Endothelial cell of umbilical vein (primary cell): Measurements from ENCODE around the gene NLRP4. TPM values are rescaled to one million over a fixed set of nuclear protein-coding genes. Genes with fewer than 3 reads are reported as not detected.

Source experiments
- Bru-seq: library from RNA; stranded (reverse); fragments of 400-500 nt; gene quantifications from one replicate; lab custom pipeline; 2021; lab: Mats Ljungman, UMichigan
- BruChase-seq, 2 experiments: library from RNA; stranded (reverse); fragments of 400-500 nt; gene quantifications; one replicate each; lab custom pipeline; 2021; lab: Mats Ljungman, UMichigan
- BruUV-seq: library from RNA; stranded (reverse); fragments of 400-500 nt; replicated peaks from 2 replicates; lab custom pipeline; 2021; lab: Mats Ljungman, UMichigan
- CTCF ChIA-PET: fragments of 300-600, 350-600 bp; sonication (Branson Sonifier 250); formaldehyde crosslinking; loops from one replicate; lab custom pipeline; 2021; ENCODE audit warnings: antibody characterized with exemption, inconsistent platforms; lab: Charles Lee
- POLR2A ChIA-PET: fragments of 300-600, 350-600 bp; sonication (Branson Sonifier 250); formaldehyde crosslinking; loops from one replicate; lab custom pipeline; 2021; ENCODE audit warnings: antibody characterized with exemption, inconsistent platforms; lab: Charles Lee
- DNase-seq: peaks from one replicate; pipeline ENCODE4 v3.0.0-alpha.2; 2011; ENCODE audit warnings: low read depth, low spot score
- FAIRE-seq: peaks from 2 replicates; lab custom pipeline; 2011; peaks lifted over from hg19 to GRCh38; lab: Jason Lieb, UNC
- H2AFZ ChIP-seq: 2 replicates; pipeline ENCODE4 v1.6.0; 2012; ENCODE audit warnings: low read depth, low read length, control low read depth, inconsistent platforms
- H3K27ac ChIP-seq: 2 replicates; pipeline ENCODE4 v1.5.1; 2011; ENCODE audit warnings: low read depth, mild to moderate bottlenecking, control low read depth, low read length, moderate library complexity; ENCODE audit not compliant: insufficient read depth
- H3K27me3 ChIP-seq, 2 experiments: 2 replicates each; pipeline versions ENCODE4 v1.6.0 to v1.6.1; 2011; ENCODE audit warnings: low read length in 2 of 2, mixed read lengths in 1 of 2; ENCODE audit not compliant: control insufficient read depth in 2 of 2, insufficient read depth in 2 of 2
- H3K36me3 ChIP-seq, 2 experiments: 2 replicates in 1 of 2; 3 replicates in 1 of 2; pipeline ENCODE4 v1.5.1; 2011; ENCODE audit warnings: low read length in 2 of 2, mild to moderate bottlenecking in 1 of 2, moderate library complexity in 1 of 2; ENCODE audit not compliant: control insufficient read depth in 2 of 2, insufficient read depth in 2 of 2; ENCODE audit errors: extremely low read depth in 1 of 2
- H3K4me1 ChIP-seq: 3 replicates; pipeline ENCODE4 v1.5.1; 2011; ENCODE audit warnings: mild to moderate bottlenecking, low read length; ENCODE audit not compliant: control insufficient read depth, insufficient read depth; ENCODE audit errors: extremely low read depth
- H3K4me2 ChIP-seq: 2 replicates; pipeline ENCODE4 v1.6.1; 2011; ENCODE audit warnings: low read length, control low read depth, mixed read lengths; ENCODE audit not compliant: insufficient read depth
- H3K4me3 ChIP-seq, 3 experiments: fragments of 200-600 bp in 1 of 3; sonication (generic), shearing (Covaris generic) in 1 of 3; replicated peaks in 1 of 3; 2 replicates each; pipeline ENCODE4 v1.5.1; 2011 to 2016; ENCODE audit warnings: control low read depth in 3 of 3, low read length in 3 of 3, mild to moderate bottlenecking in 2 of 3, inconsistent platforms in 1 of 3, low read depth in 1 of 3, moderate library complexity in 1 of 3; ENCODE audit not compliant: insufficient read depth in 1 of 3
- H3K79me2 ChIP-seq: 2 replicates; pipeline ENCODE4 v1.6.0; 2012; ENCODE audit warnings: low read length, inconsistent platforms; ENCODE audit not compliant: control insufficient read depth, insufficient read depth
- H3K9ac ChIP-seq: replicated peaks from 2 replicates; pipeline ENCODE3; 2011; ENCODE audit warnings: low read length, control low read depth; ENCODE audit not compliant: insufficient read depth; ENCODE audit errors: extremely low read depth
- H3K9me1 ChIP-seq: replicated peaks from 3 replicates; pipeline ENCODE4 v1.6.0; 2011; ENCODE audit warnings: mild to moderate bottlenecking, low read length; ENCODE audit not compliant: control insufficient read depth, insufficient read depth; ENCODE audit errors: extremely low read depth
- H3K9me3 ChIP-seq: replicated peaks from 2 replicates; pipeline ENCODE4 v1.5.1; 2012; ENCODE audit warnings: low read length, inconsistent platforms; ENCODE audit not compliant: control insufficient read depth, insufficient read depth
- H4K20me1 ChIP-seq: replicated peaks from 2 replicates; pipeline ENCODE3; 2011; ENCODE audit warnings: mild to moderate bottlenecking, low read length; ENCODE audit not compliant: control insufficient read depth, insufficient read depth; ENCODE audit errors: extremely low read depth
- CTCF ChIP-seq, 2 donors: IDR thresholded peaks; 1 replicate in 1 of 2; 2 replicates in 1 of 2; pipeline ENCODE4 v1.5.1; 2011; ENCODE audit warnings: low read length in 2 of 2, mild to moderate bottlenecking in 2 of 2, moderate library complexity in 2 of 2, control low read depth in 1 of 2, inconsistent platforms in 1 of 2, low read depth in 1 of 2; ENCODE audit not compliant: insufficient read depth in 1 of 2; ENCODE audit errors: extremely low read depth in 1 of 2
- EZH2 ChIP-seq: IDR thresholded peaks from 2 replicates; pipeline ENCODE4 v1.6.1; 2012; ENCODE audit warnings: borderline replicate concordance, low read depth, mild to moderate bottlenecking, moderate library complexity, low read length, inconsistent platforms; ENCODE audit not compliant: severe bottlenecking
- FOS ChIP-seq: IDR thresholded peaks from 2 replicates; pipeline ENCODE4 v1.6.1; 2011; ENCODE audit warnings: mild to moderate bottlenecking, low read length, moderate library complexity, borderline replicate concordance; ENCODE audit not compliant: insufficient read depth
- GATA2 ChIP-seq: IDR thresholded peaks from 2 replicates; pipeline ENCODE4 v1.7.0; 2011; ENCODE audit warnings: low read depth, mild to moderate bottlenecking, moderate library complexity, mixed read lengths, low read length; ENCODE audit not compliant: insufficient read length, insufficient read depth
- JUN ChIP-seq: IDR thresholded peaks from 2 replicates; pipeline ENCODE4 v1.6.1; 2011; ENCODE audit warnings: borderline replicate concordance, low read depth; ENCODE audit not compliant: insufficient read length, insufficient read depth
- MAX ChIP-seq: IDR thresholded peaks from 2 replicates; pipeline ENCODE4 v1.6.1; 2011; ENCODE audit not compliant: insufficient read depth, insufficient read length
- MYC ChIP-seq: IDR thresholded peaks from one replicate; pipeline ENCODE4 v1.6.1; 2011; ENCODE audit warnings: mild to moderate bottlenecking, low read depth, low read length
- POLR2A ChIP-seq: IDR thresholded peaks from 2 replicates; pipeline ENCODE4 v1.6.1; 2012; ENCODE audit warnings: low read depth, mild to moderate bottlenecking, control low read depth, low read length
- POLR2AphosphoS5 ChIP-seq: IDR thresholded peaks from 2 replicates; pipeline ENCODE4 v1.6.1; 2012; ENCODE audit warnings: low read depth, mild to moderate bottlenecking, control low read depth, low read length, moderate library complexity; ENCODE audit not compliant: insufficient read depth
- dilution Hi-C: fragments of 300-500 bp; cut with MboI; formaldehyde crosslinking; loops from one replicate; pipeline ENCODE4 v1.15.0; 2019; ENCODE audit warnings: low sequenced_read_pairs; ENCODE audit not compliant: extremely low pct_ligation_motif_present
- intact Hi-C: fragments of 100-400 bp; cut with micrococcal nuclease; formaldehyde crosslinking; loops from one replicate; pipeline ENCODE4 v1.10.0; 2022
- long read RNA-seq: library from polyadenylated mRNA; stranded (forward); transcript quantifications from one replicate; pipeline ENCODE4 v2.0.0, GENCODE V29; 2021
- polyA minus RNA-seq, 3 experiments: library from RNA; depleted of rRNA, polyadenylated mRNA; stranded (reverse); fragments of >200 nt; gene quantifications; 1 replicate in 1 of 3; 2 replicates in 2 of 3; pipeline ENCODE4 v1.2.3, GENCODE V29; 2011
- polyA plus RNA-seq, 4 experiments: library from polyadenylated mRNA; depleted of rRNA in 3 of 4; stranded (reverse) in 3 of 4; unstranded in 1 of 4; fragments of >200 nt; gene quantifications; 2 replicates each; pipeline versions ENCODE4 v1.2.1 to v1.2.3, GENCODE V29; 2011 to 2012; ENCODE audit warnings: missing spikeins in 1 of 4
- total RNA-seq: library from RNA; stranded (reverse); gene quantifications from 2 replicates; pipeline ENCODE4 v1.2.3, GENCODE V29; 2021

Gene NLRP4
- not detected in 2 replicates for total RNA-seq
- polyA plus RNA-seq, result not detected in 2 replicates
- not detected in 2 replicates for polyA plus RNA-seq (2011; cell fraction: cytosol; rRNA removed)
- polyA plus RNA-seq (2011; cell fraction: nucleus; rRNA removed), result not detected in 2 replicates
- polyA plus RNA-seq (2012), result not detected in 2 replicates
- not detected in 2 replicates for polyA minus RNA-seq
- not detected for polyA minus RNA-seq (2011; cell fraction: cytosol; rRNA and poly(A)+ RNA removed)
- polyA minus RNA-seq (2011; cell fraction: nucleus; rRNA and poly(A)+ RNA removed), result not detected in 2 replicates
- not detected for Bru-seq, nascent RNA
- not detected for BruChase-seq, experiment 1, labeled RNA remaining after a 6-hour chase
- not detected for BruChase-seq, experiment 2, labeled RNA remaining after a 2-hour chase
- long read RNA-seq, result 0 reads

GRCh38 chr19:55836340-55836739 is at the start of gene NLRP4:
TSS of gene NLRP4 (plus strand) at chr19:55836540. CDS start at chr19:55852081, 15,541 bp downstream.
- Histone ChIP-seq H3K9me1 (no peaks in the 10 kb centered on the region), H3K4me2 (no peak within 1 kb of the TSS), H3K9ac (no peak within 1 kb of the TSS), H3K9me3 (peaks cover 2% of the 10 kb centered on the region), H3K79me2 (no peaks in the 10 kb centered on the region), H3K27ac (no peak within 1 kb of the TSS), H4K20me1 (no peaks in the 10 kb centered on the region), H3K4me1 (no peaks in the 10 kb centered on the region), H3K4me3 (no peak within 1 kb of the TSS), H2AFZ (no peak within 1 kb of the TSS), H3K36me3 (no peaks in the 10 kb centered on the region), H3K27me3 (no peaks in the 10 kb centered on the region)
- no TSS peak for BruUV-seq
- intact Hi-C loops (no loop called here), dilution Hi-C loops (no loop called here)
- POLR2A ChIA-PET, result no interaction called here
- DNase-seq, result no peak
- no peak for FAIRE-seq
- no peak for TF ChIP-seq MAX
- TF ChIP-seq MYC, result no peak
- TF ChIP-seq FOS, result no peak
- no peak for TF ChIP-seq EZH2
- no peak for TF ChIP-seq GATA2
- CTCF ChIA-PET, result no interaction called here

GRCh38 chr19:55795021-55795420 is 41.3 kb upstream of the NLRP4 start:
- TF ChIP-seq MAX, result no peak
- no peak for TF ChIP-seq MYC
- TF ChIP-seq GATA2, result no peak
- no peak for TF ChIP-seq CTCF (IDR thresholded peaks at IDR 0.05; ENCODE audit: extremely low read depth in 1 of 2, insufficient read depth in 1 of 2, low read depth in 1 of 2, low read length in 2 of 2)
- TF ChIP-seq EZH2, result no peak
- no peak for TF ChIP-seq POLR2A
- no peak for TF ChIP-seq FOS
- TF ChIP-seq JUN, result no peak
- TF ChIP-seq POLR2AphosphoS5, result no peak
- H3K9ac ChIP-seq, result no peak overlapping the region
- no TSS peak for BruUV-seq
- no peak overlapping the region for H3K4me3 ChIP-seq
- H3K4me2 ChIP-seq, result no peak overlapping the region
- H3K27me3 ChIP-seq, result no peaks in the 10 kb centered on the region
- no peaks in the 10 kb centered on the region for H3K9me1 ChIP-seq
- H3K79me2 ChIP-seq, result no peaks in the 10 kb centered on the region
- H3K36me3 ChIP-seq, result no peaks in the 10 kb centered on the region
- dilution Hi-C loops, result no loop called here
- DNase-seq, result no peak
- no peaks in the 10 kb centered on the region for H3K4me1 ChIP-seq
- intact Hi-C loops, result no loop called here
- no peaks in the 10 kb centered on the region for H4K20me1 ChIP-seq
- no peak overlapping the region for H2AFZ ChIP-seq
- no peaks in the 10 kb centered on the region for H3K9me3 ChIP-seq
- ChIA-PET POLR2A (no interaction called here), CTCF (no interaction called here)
- FAIRE-seq, result no peak
- H3K27ac ChIP-seq, result no peak overlapping the region
